AG04449 (cell line): ENCODE measurements around the gene PPP2R5D.

Experiments
- CTCF ChIA-PET: fragments of 350-600 bp; formaldehyde crosslinking; extraction: SDS; loops from one replicate; lab custom pipeline; 2021; ENCODE audit warnings: antibody characterized with exemption; lab: Yijun Ruan, JAX
- POLR2A ChIA-PET: fragments of 400-600, 350-600 bp; formaldehyde crosslinking; extraction: SDS; loops from one replicate; lab custom pipeline; 2020; ENCODE audit warnings: antibody characterized with exemption, inconsistent platforms; lab: Yijun Ruan, JAX
- DNase-seq: peaks from one replicate; pipeline ENCODE4 v3.0.0-alpha.2; 2010; ENCODE audit warnings: low read depth, low spot score
- H3K4me3 ChIP-seq: 2 replicates; pipeline ENCODE4 v1.5.1; 2011; ENCODE audit warnings: low read depth, mild to moderate bottlenecking, control low read depth, low read length
- TF ChIP-seq, protein P1 (sequence below): IDR thresholded peaks from one replicate; pipeline ENCODE4 v1.5.1; 2011; ENCODE audit warnings: mild to moderate bottlenecking, moderate library complexity, low read length, control low read depth, inconsistent platforms; ENCODE audit not compliant: insufficient read depth; ENCODE audit errors: missing control alignments

The PPP2R5D gene

GRCh38 chr6:43029120-43029519 lies 44.8 kb downstream of the PPP2R5D start:
- DNase-seq: no peak
- TF ChIP-seq, protein P1, sequence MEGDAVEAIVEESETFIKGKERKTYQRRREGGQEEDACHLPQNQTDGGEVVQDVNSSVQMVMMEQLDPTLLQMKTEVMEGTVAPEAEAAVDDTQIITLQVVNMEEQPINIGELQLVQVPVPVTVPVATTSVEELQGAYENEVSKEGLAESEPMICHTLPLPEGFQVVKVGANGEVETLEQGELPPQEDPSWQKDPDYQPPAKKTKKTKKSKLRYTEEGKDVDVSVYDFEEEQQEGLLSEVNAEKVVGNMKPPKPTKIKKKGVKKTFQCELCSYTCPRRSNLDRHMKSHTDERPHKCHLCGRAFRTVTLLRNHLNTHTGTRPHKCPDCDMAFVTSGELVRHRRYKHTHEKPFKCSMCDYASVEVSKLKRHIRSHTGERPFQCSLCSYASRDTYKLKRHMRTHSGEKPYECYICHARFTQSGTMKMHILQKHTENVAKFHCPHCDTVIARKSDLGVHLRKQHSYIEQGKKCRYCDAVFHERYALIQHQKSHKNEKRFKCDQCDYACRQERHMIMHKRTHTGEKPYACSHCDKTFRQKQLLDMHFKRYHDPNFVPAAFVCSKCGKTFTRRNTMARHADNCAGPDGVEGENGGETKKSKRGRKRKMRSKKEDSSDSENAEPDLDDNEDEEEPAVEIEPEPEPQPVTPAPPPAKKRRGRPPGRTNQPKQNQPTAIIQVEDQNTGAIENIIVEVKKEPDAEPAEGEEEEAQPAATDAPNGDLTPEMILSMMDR: no peak
- ChIA-PET CTCF (no interaction called here), POLR2A (no interaction called here)
- H3K4me3 ChIP-seq: no peak overlapping the region

DNA sequence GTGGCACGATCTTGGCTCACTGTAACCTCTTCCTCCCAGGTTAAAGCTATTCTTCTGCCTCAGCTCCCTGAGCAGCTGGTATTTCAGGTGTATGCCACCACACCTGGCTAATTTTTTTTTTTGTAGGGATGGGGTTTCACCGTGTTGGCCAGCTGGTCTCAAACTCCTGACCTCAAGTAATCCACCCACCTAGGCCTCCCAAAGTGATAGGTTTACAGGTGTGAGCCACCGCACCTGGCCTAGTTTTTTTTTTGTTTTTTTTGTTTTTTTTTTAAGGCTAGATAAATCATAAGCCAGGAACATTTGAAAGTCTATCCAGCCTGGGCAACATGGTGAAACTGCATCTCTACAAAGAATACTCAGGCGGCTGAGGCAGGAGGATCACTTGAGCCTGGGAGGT lies 48.0 kb downstream of the PPP2R5D start:
- TF ChIP-seq, protein P1: no peak

GRCh38 chr6:43033496-43034189 lies 49.3 kb downstream of the PPP2R5D start:
- H3K4me3 ChIP-seq: no peak overlapping the region
- POLR2A ChIA-PET: interaction anchor here (0.9 to 1.8 kb wide), 3 partner anchors 13 to 116 kb away, joined by 3 to 4 read pairs (median 4); no protein-coding TSS in a partner anchor
- CTCF ChIA-PET: interaction anchor here (1.3 kb wide), 1 partner anchor 110 kb away, joined by 5 read pairs; no protein-coding TSS in a partner anchor
- TF ChIP-seq, protein P1: no peak
- DNase-seq: no peak

More for the DNA sequence above, 48.0 kb downstream of the PPP2R5D start:
- CTCF ChIA-PET: interaction anchor here (1.3 kb wide), 1 partner anchor 111 kb away, joined by 5 read pairs; no protein-coding TSS in a partner anchor
- no peak for DNase-seq
- no peak overlapping the region for H3K4me3 ChIP-seq
- POLR2A ChIA-PET: interaction anchor here (0.6 to 1.8 kb wide), 2 partner anchors 17 to 81 kb away, joined by 3 to 4 read pairs; no protein-coding TSS in a partner anchor

DNA sequence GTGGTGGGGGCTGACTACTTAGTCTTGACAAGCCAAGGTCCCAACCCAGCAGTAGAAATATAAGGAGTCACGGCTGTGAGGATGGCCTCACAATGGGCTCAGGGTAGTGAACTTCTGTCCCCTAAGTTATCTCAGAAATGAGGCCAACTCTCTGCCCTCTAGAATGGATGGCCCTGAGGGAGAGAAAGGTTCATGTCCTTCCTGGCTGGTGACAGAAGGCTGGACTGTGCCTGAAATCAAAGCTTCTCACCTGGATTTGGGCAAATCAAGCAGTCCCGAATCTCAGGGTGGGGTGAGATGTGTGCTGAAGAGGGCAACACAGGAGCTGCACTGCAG lies 49.8 kb downstream of the PPP2R5D start:
- POLR2A ChIA-PET: interaction anchor here (1.8 kb wide), 1 partner anchor 15 kb away, joined by 4 read pairs; no protein-coding TSS in a partner anchor
- TF ChIP-seq, protein P1: no peak
- DNase-seq: no peak
- CTCF ChIA-PET: no interaction called here
- no peak overlapping the region for H3K4me3 ChIP-seq

GRCh38 chr6:43035495-43036194 lies 51.3 kb downstream of the PPP2R5D start:
- POLR2A ChIA-PET: interaction anchor here (0.7 to 1.3 kb wide), 3 partner anchors 13 to 108 kb away, joined by 3 read pairs; partner anchors contain the start of gene CUL7
- H3K4me3 ChIP-seq: no peak overlapping the region
- TF ChIP-seq, protein P1: no peak
- no peak for DNase-seq
- CTCF ChIA-PET: interaction anchor here (0.6 to 1.0 kb wide), 2 partner anchors 108 to 121 kb away, joined by 3 read pairs; no protein-coding TSS in a partner anchor

DNA sequence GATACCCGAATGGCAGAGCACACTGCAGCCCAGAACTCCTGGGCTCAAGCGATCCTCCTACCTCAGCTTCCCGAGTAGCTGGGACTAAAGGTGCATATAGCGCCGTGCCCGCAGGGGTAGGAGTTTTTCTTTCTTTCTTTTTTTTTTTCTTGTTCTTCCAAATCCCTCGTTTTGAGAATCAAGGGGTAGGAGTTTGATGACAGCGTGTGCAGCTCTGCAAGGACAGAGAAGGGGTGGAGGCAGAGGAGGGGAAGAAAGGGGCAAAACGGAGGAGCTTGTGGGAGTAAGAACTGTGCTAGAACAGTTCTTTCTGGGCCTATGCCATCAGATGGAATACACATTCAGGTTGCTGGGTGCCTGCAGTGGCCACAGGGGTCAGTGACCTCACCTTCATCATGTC lies 52.3 kb downstream of the PPP2R5D start:
- ChIA-PET CTCF (no interaction called here), POLR2A (no interaction called here)

More for the DNA sequence above, 52.3 kb downstream of the PPP2R5D start:
- no peak for DNase-seq
- H3K4me3 ChIP-seq: no peak overlapping the region
- TF ChIP-seq, protein P1: no peak
